ENCODE data around the gene AFAP1. TPM values are rescaled to one million over a fixed set of nuclear protein-coding genes. Genes with fewer than 3 reads are reported as not detected.

The AFAP1 gene
- total RNA-seq, 1 donor from 2014 or later: 84.9 TPM

DNA sequence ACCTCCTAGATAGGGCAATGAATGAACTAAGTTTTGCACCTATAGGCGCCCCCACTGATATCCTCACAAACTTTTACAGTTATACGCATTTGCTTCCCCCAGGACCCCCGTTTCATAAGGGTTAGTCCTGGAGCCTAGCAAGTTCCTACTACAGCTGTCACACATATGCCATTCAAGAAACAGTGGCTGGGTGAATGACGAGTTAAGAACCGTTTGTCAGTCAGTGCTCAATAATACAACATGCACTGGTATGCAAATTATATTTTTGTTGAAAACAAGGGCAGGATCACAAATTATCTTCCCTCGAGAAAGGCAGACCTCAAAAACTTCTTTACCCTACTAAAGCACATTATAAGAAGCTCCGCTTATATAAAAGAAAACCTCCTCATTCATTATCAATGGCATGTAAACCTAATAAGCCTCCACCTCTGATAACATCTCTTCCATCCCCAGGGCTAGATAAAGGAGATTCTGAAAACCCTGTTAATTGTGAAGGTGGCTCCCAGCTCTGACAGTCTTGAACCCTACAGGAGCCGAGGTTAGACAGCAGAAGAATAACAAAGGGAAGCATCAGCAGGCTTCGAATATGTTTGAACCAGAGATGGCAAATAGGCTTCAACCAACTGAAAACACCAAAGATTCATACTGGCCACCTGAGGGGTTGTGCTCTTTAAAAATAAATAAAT, 40.3 kb downstream of the AFAP1 start:
- TF ChIP-seq, protein P1, sequence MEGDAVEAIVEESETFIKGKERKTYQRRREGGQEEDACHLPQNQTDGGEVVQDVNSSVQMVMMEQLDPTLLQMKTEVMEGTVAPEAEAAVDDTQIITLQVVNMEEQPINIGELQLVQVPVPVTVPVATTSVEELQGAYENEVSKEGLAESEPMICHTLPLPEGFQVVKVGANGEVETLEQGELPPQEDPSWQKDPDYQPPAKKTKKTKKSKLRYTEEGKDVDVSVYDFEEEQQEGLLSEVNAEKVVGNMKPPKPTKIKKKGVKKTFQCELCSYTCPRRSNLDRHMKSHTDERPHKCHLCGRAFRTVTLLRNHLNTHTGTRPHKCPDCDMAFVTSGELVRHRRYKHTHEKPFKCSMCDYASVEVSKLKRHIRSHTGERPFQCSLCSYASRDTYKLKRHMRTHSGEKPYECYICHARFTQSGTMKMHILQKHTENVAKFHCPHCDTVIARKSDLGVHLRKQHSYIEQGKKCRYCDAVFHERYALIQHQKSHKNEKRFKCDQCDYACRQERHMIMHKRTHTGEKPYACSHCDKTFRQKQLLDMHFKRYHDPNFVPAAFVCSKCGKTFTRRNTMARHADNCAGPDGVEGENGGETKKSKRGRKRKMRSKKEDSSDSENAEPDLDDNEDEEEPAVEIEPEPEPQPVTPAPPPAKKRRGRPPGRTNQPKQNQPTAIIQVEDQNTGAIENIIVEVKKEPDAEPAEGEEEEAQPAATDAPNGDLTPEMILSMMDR (IDR thresholded peaks at IDR 0.05): no peak
- intact Hi-C loops (cut with DNase I): no loop called here
- Histone ChIP-seq H3K4me3 (no peak overlapping the region), H3K4me1 (peaks cover 14 to 44% of the 10 kb centered on the region in 2 donors), H3K27ac (peak overlapping the region in 1 of 2 donors; percentile 83), H3K27me3 (no peaks in the 10 kb centered on the region), H3K9me3 (no peaks in the 10 kb centered on the region), H3K36me3 (no peaks in the 10 kb centered on the region)
- DNase-seq (ENCODE audit: low spot score in 2 of 2): no peak

DNA sequence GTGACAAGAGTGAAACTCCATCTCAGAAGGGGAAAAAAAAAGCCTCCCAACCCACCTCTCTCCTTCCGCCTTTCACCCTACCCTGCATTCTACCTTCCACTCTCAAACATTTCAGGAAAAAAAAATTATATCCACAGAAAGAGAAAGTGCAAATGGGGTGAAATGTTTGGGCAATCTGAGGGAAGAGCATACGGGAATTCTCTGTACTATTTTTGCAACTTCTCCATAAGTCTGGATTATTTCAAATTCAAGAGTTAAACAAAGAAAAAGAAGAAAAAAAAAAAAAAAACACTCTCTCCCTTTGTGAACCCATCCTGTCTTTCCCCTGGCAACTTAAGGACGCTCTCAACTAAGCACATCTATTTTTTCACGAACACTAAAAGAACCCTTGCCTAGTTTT, 41.3 kb downstream of the AFAP1 start:
- Histone ChIP-seq H3K27ac (peak overlapping the region; percentile 21 to 50), H3K4me3 (no peak overlapping the region), H3K4me1 (peaks cover 13 to 38% of the 10 kb centered on the region in 2 donors), H3K9me3 (no peaks in the 10 kb centered on the region), H3K36me3 (no peaks in the 10 kb centered on the region), H3K27me3 (no peaks in the 10 kb centered on the region)
- intact Hi-C loops (cut with DNase I): no loop called here
- TF ChIP-seq, protein P1 (IDR thresholded peaks at IDR 0.05): no peak
- no peak for DNase-seq (ENCODE audit: low spot score in 2 of 2)

DNA sequence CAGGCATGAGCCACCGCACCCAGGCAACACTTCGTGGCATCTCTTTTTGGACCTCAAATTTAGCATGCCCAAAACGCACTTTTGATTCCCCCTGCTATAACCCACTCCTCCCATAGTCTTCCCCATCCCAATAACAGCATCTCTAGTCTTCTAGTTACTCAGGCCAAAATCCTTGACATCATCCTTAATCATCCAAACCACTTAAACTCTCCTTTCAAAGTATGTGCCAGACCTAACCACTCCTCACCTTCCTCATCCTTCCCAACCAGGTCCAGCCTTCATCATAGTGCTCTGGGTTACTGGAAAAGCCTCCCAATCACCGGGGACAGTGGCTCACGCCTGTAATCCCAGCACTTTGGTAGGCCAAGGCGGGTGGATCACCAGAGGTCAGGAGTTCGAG, 41.9 kb downstream of the AFAP1 start:
- Histone ChIP-seq H3K9me3 (no peaks in the 10 kb centered on the region), H3K27ac (peak overlapping the region; percentile 21 to 50), H3K4me3 (no peak overlapping the region), H3K4me1 (peaks cover 10 to 32% of the 10 kb centered on the region in 2 donors), H3K36me3 (no peaks in the 10 kb centered on the region), H3K27me3 (no peaks in the 10 kb centered on the region)
- no peak for DNase-seq (ENCODE audit: low spot score in 2 of 2)
- TF ChIP-seq, protein P1 (IDR thresholded peaks at IDR 0.05): no peak
- intact Hi-C loops (cut with DNase I): no loop called here

DNA sequence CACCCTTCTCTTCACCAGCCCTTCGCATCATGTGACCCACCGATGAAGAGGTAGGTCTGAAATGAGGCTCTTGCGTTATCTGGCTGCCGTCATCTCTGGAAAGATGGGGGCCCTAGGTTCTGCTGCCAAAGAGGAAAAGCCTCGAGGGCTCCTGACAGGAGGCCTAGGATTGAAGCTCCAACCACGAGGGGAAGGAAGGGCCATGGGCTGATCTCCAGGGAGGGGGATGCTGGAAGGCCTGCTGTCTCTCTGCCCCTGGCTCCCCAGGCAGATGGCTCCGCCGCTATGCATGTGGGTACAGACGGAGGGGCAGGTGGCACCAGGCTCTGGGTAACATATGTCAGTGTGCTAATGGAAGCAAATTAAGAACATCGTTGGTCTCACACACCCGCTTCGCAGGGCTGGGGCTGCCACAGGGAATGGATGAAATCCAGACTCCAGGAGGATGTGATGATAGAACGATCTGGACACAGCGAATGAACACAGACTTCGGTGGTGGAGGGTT, 44.9 kb downstream of the AFAP1 start:
- TF ChIP-seq, protein P1 (IDR thresholded peaks at IDR 0.05): no peak
- H3K27ac ChIP-seq: no peak overlapping the region
- no peak overlapping the region for H3K4me3 ChIP-seq
- intact Hi-C loops (cut with DNase I): no loop called here
- DNase-seq (ENCODE audit: low spot score in 2 of 2): no peak
- no peaks in the 10 kb centered on the region for H3K9me3 ChIP-seq
- no peaks in the 10 kb centered on the region for H3K36me3 ChIP-seq
- no peaks in the 10 kb centered on the region for H3K27me3 ChIP-seq
- H3K4me1 ChIP-seq: peaks cover 8 to 29% of the 10 kb centered on the region in 2 donors

DNA sequence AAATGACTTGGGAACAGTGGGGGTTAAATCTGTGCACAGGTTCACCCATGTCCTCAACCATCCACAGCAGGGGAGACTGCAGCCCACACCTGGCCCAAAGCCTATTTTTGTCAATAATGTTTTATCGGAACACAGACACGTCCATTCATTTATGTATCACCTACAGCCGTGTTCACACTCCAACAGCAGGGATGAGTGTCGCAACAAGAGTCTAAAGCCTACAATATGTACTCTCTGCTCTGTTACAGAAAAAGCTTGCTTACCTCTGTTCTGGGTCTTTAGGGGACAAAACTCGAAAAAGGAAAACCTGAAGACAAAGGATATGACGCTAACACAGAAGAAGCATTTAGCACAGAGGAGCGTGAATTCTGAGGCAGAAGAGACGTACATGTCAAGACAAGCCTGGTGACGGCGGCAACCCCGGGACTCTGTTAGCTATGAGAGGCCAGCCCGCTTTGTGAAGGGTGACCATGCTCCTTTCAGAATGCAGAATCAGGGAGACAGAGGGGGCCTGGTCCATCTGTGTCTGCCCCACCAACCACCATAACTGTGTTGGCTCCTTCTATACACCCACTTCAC, 45.5 kb downstream of the AFAP1 start:
- H3K9me3 ChIP-seq: no peaks in the 10 kb centered on the region
- no peak overlapping the region for H3K4me3 ChIP-seq
- no peak overlapping the region for H3K27ac ChIP-seq
- peaks cover 8 to 25% of the 10 kb centered on the region in 2 donors for H3K4me1 ChIP-seq
- TF ChIP-seq, protein P1 (IDR thresholded peaks at IDR 0.05): no peak
- no peak for DNase-seq (ENCODE audit: low spot score in 2 of 2)
- no peaks in the 10 kb centered on the region for H3K27me3 ChIP-seq
- intact Hi-C loops (cut with DNase I): no loop called here
- H3K36me3 ChIP-seq: no peaks in the 10 kb centered on the region
